ENCODE data around the gene ZFP57. TPM values are rescaled to one million over a fixed set of nuclear protein-coding genes. Genes with fewer than 3 reads are reported as not detected.
"Not testable (repeated sequence)": the region's sequence is repeated elsewhere in the genome, so short reads cannot be mapped to it uniquely, and the experiment has no call there.

Gene ZFP57
- total RNA-seq, 1 experiment from 2014 or later = not detected

DNA sequence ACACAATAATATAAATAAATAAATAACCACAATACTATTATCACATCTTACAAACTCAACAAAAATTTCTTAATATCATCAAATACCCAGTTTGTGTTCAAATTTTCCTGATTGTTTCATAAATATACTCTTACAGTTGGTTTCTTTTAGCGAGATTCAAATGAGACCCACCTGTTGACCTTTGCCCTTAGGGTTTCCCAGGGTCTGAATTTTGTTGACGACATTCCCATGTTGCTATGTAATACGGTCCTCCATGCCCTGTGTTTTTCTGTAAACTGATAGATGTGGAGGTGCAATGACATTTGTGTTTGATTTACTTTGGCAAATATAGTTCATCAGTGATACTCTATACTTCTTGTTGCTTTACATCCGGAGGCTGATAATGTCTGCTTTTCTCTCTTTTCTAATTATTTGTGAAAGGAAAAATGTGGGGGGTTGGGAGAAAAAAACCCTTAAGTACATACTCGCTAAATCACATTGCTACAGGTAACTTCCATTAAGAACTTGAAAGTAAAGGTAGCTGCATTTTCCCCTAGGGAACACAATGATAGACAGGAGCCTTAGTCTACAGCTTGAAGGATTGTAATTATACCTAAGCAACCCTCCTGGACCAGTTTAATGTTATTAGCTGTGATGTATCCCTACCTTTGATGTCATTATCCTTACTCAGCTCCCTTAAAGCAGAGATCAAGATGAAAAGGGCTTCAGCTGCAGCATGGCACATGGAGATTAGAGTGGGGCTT is 17.5 kb downstream of the ZFP57 start:
- Histone ChIP-seq H3K27me3 (replicated peaks; ENCODE audit: control insufficient read depth, insufficient read depth, low read length) (no peaks in the 10 kb centered on the region), H3K4me1 (no peaks in the 10 kb centered on the region), H3K9me3 (no peaks in the 10 kb centered on the region), H3K36me3 (ENCODE audit: control insufficient read depth, insufficient read depth, low read length) (no peaks in the 10 kb centered on the region), H3K4me3 (ENCODE audit: low read depth, low read length) (no peak overlapping the region)
- DNase-seq = no peak
- Mint-ChIP-seq H3K27me3 (ENCODE audit: insufficient read depth, unreplicated experiment) (peaks cover 4% of the 10 kb centered on the region), H3K4me1 (ENCODE audit: low read depth, unreplicated experiment) (no peaks in the 10 kb centered on the region), H3K4me3 (ENCODE audit: unreplicated experiment) (no peak overlapping the region), H3K9me3 (ENCODE audit: unreplicated experiment) (no peaks in the 10 kb centered on the region), H3K27ac (ENCODE audit: unreplicated experiment) (no peak overlapping the region), H3K36me3 (ENCODE audit: insufficient read depth, unreplicated experiment) (no peaks in the 10 kb centered on the region)
- TF ChIP-seq, protein P1, sequence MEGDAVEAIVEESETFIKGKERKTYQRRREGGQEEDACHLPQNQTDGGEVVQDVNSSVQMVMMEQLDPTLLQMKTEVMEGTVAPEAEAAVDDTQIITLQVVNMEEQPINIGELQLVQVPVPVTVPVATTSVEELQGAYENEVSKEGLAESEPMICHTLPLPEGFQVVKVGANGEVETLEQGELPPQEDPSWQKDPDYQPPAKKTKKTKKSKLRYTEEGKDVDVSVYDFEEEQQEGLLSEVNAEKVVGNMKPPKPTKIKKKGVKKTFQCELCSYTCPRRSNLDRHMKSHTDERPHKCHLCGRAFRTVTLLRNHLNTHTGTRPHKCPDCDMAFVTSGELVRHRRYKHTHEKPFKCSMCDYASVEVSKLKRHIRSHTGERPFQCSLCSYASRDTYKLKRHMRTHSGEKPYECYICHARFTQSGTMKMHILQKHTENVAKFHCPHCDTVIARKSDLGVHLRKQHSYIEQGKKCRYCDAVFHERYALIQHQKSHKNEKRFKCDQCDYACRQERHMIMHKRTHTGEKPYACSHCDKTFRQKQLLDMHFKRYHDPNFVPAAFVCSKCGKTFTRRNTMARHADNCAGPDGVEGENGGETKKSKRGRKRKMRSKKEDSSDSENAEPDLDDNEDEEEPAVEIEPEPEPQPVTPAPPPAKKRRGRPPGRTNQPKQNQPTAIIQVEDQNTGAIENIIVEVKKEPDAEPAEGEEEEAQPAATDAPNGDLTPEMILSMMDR (IDR thresholded peaks at IDR 0.05; ENCODE audit: insufficient read depth in 1 of 2, low read depth in 1 of 2, low read length in 1 of 2, severe bottlenecking in 1 of 2, unreplicated experiment in 1 of 2) = no peak
- no TSS peak for BruUV-seq (replicated peaks)
- intact Hi-C loops (cut with micrococcal nuclease; ENCODE audit: unreplicated experiment) = no loop called here
- CTCF ChIA-PET = no interaction called here
- POLR2A ChIA-PET = no interaction called here

DNA sequence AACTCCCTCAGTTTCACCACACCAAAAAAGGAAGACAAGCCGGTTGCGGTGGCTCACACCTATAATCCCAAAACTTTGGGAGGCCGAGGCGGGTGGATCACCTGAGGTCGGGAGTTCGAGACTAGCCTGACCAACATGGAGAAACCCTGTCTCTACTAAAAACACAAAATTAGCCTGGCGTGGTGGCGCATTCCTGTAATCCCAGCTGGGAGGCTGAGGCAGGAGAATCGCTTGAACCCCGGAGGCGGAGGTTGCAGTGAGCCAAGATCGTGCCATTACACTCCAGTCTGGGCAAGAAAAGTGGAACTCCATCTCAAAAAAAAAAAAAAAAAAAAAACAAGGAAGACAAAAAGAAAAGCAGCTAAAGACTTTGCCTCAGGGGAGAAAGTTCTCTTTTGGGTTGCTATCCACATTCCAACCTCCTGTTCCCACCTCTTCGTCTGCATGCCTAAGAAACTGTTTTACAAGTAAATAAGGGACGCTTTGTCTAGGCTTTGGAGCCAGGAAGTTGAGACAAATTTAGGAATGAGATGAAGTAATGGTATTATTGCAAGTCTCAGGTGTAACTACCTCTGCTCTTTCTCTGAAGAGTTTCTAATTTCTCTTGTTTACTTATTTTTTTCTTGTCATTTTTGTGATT is 19.3 kb downstream of the ZFP57 start:
- H3K4me3 Mint-ChIP-seq (ENCODE audit: unreplicated experiment); H3K4me1 Mint-ChIP-seq (ENCODE audit: low read depth, unreplicated experiment); H3K9me3 ChIP-seq; H3K36me3 Mint-ChIP-seq (ENCODE audit: insufficient read depth, unreplicated experiment); H3K4me3 ChIP-seq (ENCODE audit: low read depth, low read length); H3K27me3 ChIP-seq (replicated peaks; ENCODE audit: control insufficient read depth, insufficient read depth, low read length); H3K4me1 ChIP-seq; H3K27me3 Mint-ChIP-seq (ENCODE audit: insufficient read depth, unreplicated experiment); H3K36me3 ChIP-seq (ENCODE audit: control insufficient read depth, insufficient read depth, low read length); POLR2A ChIA-PET; H3K27ac Mint-ChIP-seq (ENCODE audit: unreplicated experiment); intact Hi-C loops (cut with micrococcal nuclease; ENCODE audit: unreplicated experiment); H3K9me3 Mint-ChIP-seq (ENCODE audit: unreplicated experiment); BruUV-seq (replicated peaks): not testable (repeated sequence)
- CTCF ChIA-PET = interaction anchor here (0.6 to 1.2 kb wide), 3 partner anchors 8 to 12 kb away, joined by 3 to 8 read pairs (median 4); no protein-coding TSS in a partner anchor
- DNase-seq = peak in 1 of 2 experiments; percentile 14

DNA sequence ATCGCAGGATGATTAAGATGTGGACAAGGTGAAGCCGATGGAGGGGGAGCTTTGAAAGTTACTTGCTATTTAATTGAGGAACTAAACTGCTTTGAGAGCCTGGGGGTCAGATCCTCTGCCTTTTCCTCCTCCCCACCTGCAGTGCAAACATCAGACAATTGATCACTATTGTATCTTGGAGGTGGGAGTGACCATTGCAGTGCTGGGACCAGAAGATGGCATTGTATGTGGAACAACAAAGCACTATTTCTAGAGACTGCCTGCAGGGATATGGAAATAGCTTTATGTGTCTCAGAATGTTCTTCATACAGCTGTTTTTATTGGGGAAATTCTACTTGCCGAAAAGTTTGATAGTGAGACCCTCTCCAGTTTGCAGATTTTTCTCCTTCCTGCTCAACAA is 19.9 kb downstream of the ZFP57 start:
- TF ChIP-seq, protein P1 (IDR thresholded peaks at IDR 0.05; ENCODE audit: insufficient read depth in 1 of 2, low read depth in 1 of 2, low read length in 1 of 2, severe bottlenecking in 1 of 2, unreplicated experiment in 1 of 2) = no peak
- no peaks in the 10 kb centered on the region for H3K9me3 Mint-ChIP-seq (ENCODE audit: unreplicated experiment)
- Histone ChIP-seq H3K27me3 (replicated peaks; ENCODE audit: control insufficient read depth, insufficient read depth, low read length) (no peaks in the 10 kb centered on the region), H3K4me3 (ENCODE audit: low read depth, low read length) (no peak overlapping the region), H3K4me1 (no peaks in the 10 kb centered on the region), H3K36me3 (ENCODE audit: control insufficient read depth, insufficient read depth, low read length) (no peaks in the 10 kb centered on the region), H3K9me3 (no peaks in the 10 kb centered on the region)
- H3K4me3 Mint-ChIP-seq (ENCODE audit: unreplicated experiment) = no peak overlapping the region
- no TSS peak for BruUV-seq (replicated peaks)
- intact Hi-C loops (cut with micrococcal nuclease; ENCODE audit: unreplicated experiment) = no loop called here
- POLR2A ChIA-PET = no interaction called here
- no peak overlapping the region for H3K27ac Mint-ChIP-seq (ENCODE audit: unreplicated experiment)
- no peaks in the 10 kb centered on the region for H3K4me1 Mint-ChIP-seq (ENCODE audit: low read depth, unreplicated experiment)
- peaks cover 4% of the 10 kb centered on the region for H3K27me3 Mint-ChIP-seq (ENCODE audit: insufficient read depth, unreplicated experiment)
- DNase-seq = no peak
- CTCF ChIA-PET = interaction anchor here (1.0 to 1.2 kb wide), 2 partner anchors 7 to 12 kb away, joined by 4 to 8 read pairs; no protein-coding TSS in a partner anchor
- no peaks in the 10 kb centered on the region for H3K36me3 Mint-ChIP-seq (ENCODE audit: insufficient read depth, unreplicated experiment)

All from Caco-2 (cell line).